ENCODE data around the gene IL24. TPM values are rescaled to one million over a fixed set of nuclear protein-coding genes. Genes with fewer than 3 reads are reported as not detected.

IL24 gene
- polyA plus RNA-seq, 2 of the 4 experiments (the other 2 are of a cell fraction): 0.04 TPM; not detected in 1

DNA sequence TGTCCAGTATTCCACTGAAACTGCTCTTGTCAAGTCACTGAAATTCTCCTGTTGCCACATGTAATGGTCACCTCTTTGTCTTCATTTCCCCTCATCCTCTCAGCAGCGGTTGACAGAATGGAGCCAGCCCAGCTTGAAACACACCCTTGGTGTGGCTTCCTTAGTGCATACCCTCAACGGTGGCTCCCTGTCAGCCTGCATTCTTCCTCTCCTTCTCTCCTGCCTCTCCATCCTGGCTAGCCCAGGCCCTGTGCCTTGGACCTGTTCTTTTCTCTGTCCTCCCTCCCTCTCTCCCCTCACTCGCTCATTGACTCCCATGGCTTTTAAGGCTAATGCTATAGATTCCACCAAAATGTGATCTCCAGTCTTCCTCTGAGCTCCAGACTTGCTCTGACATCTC, 20.8 kb downstream of the IL24 start:
- CTCF ChIA-PET: interaction anchor here (1.4 to 9.4 kb wide), 7 partner anchors 9 to 283 kb away, joined by 3 to 108 read pairs (median 6); partner anchors contain the start of gene DYRK3
- 66% methylated on average over 3 of the region's 3 CpGs for WGBS (ENCODE audit: missing lambda C conversion rate)
- Histone ChIP-seq H3K4me2 (no peak overlapping the region), H3K27ac (no peak overlapping the region), H3K4me3 (no peak overlapping the region), H3K9me3 (no peaks in the 10 kb centered on the region), H3K4me1 (no peaks in the 10 kb centered on the region)
- FAIRE-seq (no peak), DNase-seq (ENCODE audit: low read depth in 1 of 2, low spot score in 1 of 2) (no peak), ATAC-seq (no peak)
- TF ChIP-seq ZFP36 (IDR thresholded peaks at IDR 0.05; ENCODE audit: borderline replicate concordance, partially characterized antibody) (no peak), HMGXB4 (CRISPR knock-in tag; IDR thresholded peaks at IDR 0.05; ENCODE audit: borderline replicate concordance) (no peak), BCL3 (IDR thresholded peaks at IDR 0.05) (no peak), EP300 (IDR thresholded peaks at IDR 0.05) (no peak), MYC (IDR thresholded peaks at IDR 0.05; ENCODE audit: borderline replicate concordance, low read length) (no peak), ZNF302 (CRISPR knock-in tag; IDR thresholded peaks at IDR 0.05) (no peak), RCOR1 (IDR thresholded peaks at IDR 0.05; ENCODE audit: low read depth, low read length) (no peak), PHF8 (IDR thresholded peaks at IDR 0.05; ENCODE audit: borderline replicate concordance, low read depth) (no peak), KDM1A (IDR thresholded peaks at IDR 0.05; ENCODE audit: low read depth) (no peak), FOSL2 (IDR thresholded peaks at IDR 0.05) (no peak), FOSL2 (CRISPR knock-in tag; IDR thresholded peaks at IDR 0.05) (no peak), HOXB5 (CRISPR knock-in tag; IDR thresholded peaks at IDR 0.05) (no peak)
- POLR2A ChIA-PET: interaction anchor here (1.2 kb wide), 1 partner anchor 283 kb away, joined by 3 read pairs; the partner anchor contains the start of gene DYRK3

GRCh38 chr1:206921772-206922265, 24.6 kb downstream of the IL24 start, which contains the start of gene FCMR:
Gene FCMR, minus strand, starts transcription at chr1:206921941. Its CDS starts 87 bp downstream, at chr1:206921854.
- Histone ChIP-seq H3K4me2 (no peak within 1 kb of the TSS), H3K4me3 (no peak within 1 kb of the TSS), H3K9me3 (no peaks in the 10 kb centered on the region), H3K27ac (no peak within 1 kb of the TSS), H3K4me1 (peaks cover 2% of the 10 kb centered on the region)
- WGBS (ENCODE audit: missing lambda C conversion rate): 61% methylated on average over 7 of the region's 7 CpGs
- FAIRE-seq (no peak), ATAC-seq (no peak), DNase-seq (ENCODE audit: low read depth in 1 of 2, low spot score in 1 of 2) (no peak)
- CTCF ChIA-PET: interaction anchor here (0.6 to 3.0 kb wide), 11 partner anchors 10 to 309 kb away, joined by 3 to 27 read pairs (median 3); partner anchors contain the start of gene EIF2D
- POLR2A ChIA-PET: no interaction called here
- TF ChIP-seq NFE2L2 (conservative IDR thresholded peaks at IDR 0.05; ENCODE audit: low read length): no peak
- no peak for TF ChIP-seq MAX (IDR thresholded peaks at IDR 0.05)
- TF ChIP-seq, protein P1, sequence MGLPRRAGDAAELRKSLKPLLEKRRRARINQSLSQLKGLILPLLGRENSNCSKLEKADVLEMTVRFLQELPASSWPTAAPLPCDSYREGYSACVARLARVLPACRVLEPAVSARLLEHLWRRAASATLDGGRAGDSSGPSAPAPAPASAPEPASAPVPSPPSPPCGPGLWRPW (IDR thresholded peaks at IDR 0.05): no peak
- no peak for TF ChIP-seq CTCF (IDR thresholded peaks at IDR 0.05)
- TF ChIP-seq CHD4 (IDR thresholded peaks at IDR 0.05; ENCODE audit: borderline replicate concordance): no peak
- no peak for TF ChIP-seq HEYL (CRISPR knock-in tag; IDR thresholded peaks at IDR 0.05)
- no peak for TF ChIP-seq RAD21 (conservative IDR thresholded peaks at IDR 0.05 in 1 of 2, IDR thresholded peaks at IDR 0.05 in 1 of 2)
- no peak for TF ChIP-seq SREBF2 (IDR thresholded peaks at IDR 0.05)
- no peak for TF ChIP-seq ZSCAN20 (CRISPR knock-in tag; IDR thresholded peaks at IDR 0.05)
- TF ChIP-seq, protein P2, sequence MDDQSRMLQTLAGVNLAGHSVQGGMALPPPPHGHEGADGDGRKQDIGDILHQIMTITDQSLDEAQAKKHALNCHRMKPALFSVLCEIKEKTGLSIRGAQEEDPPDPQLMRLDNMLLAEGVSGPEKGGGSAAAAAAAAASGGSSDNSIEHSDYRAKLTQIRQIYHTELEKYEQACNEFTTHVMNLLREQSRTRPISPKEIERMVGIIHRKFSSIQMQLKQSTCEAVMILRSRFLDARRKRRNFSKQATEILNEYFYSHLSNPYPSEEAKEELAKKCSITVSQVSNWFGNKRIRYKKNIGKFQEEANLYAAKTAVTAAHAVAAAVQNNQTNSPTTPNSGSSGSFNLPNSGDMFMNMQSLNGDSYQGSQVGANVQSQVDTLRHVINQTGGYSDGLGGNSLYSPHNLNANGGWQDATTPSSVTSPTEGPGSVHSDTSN (IDR thresholded peaks at IDR 0.05): no peak
- TF ChIP-seq BHLHE40 (IDR thresholded peaks at IDR 0.05; ENCODE audit: low read depth, low read length): no peak
- no peak for TF ChIP-seq JUNB (IDR thresholded peaks at IDR 0.05)
- TF ChIP-seq ZNF302 (CRISPR knock-in tag; IDR thresholded peaks at IDR 0.05): no peak
